ENCODE results near the gene MAML3. TPM values are rescaled to one million over a fixed set of nuclear protein-coding genes. Genes with fewer than 3 reads are reported as not detected.
A peak's percentile ranks its signal among the peaks of the same experiment; 100 is the strongest.

MAML3 gene
- polyA plus RNA-seq, 1 donor (not counting 4 experiments of a cell fraction or from before 2014, with no cell fraction given) = 0.68 TPM

GRCh38 chr4:139873111-139873860 lies 280.7 kb downstream of the MAML3 start:
- Histone ChIP-seq H3K4me2 (ENCODE audit: control insufficient read depth, extremely low read depth, insufficient read depth, low read depth, low read length) (no peak overlapping the region), H4K20me1 (ENCODE audit: control insufficient read depth, extremely low read depth, insufficient read depth, low read length) (no peaks in the 10 kb centered on the region), H3K36me3 (ENCODE audit: control insufficient read depth in 2 of 2, extremely low read depth in 1 of 2, insufficient read depth in 2 of 2, low read length in 2 of 2) (no peaks in the 10 kb centered on the region), H3K27ac (ENCODE audit: control insufficient read depth, insufficient read depth, low read length) (no peak overlapping the region), H3K9ac (ENCODE audit: control insufficient read depth, extremely low read depth, insufficient read depth, low read length) (no peak overlapping the region), H3K9me3 (ENCODE audit: control insufficient read depth, low read depth, low read length) (no peaks in the 10 kb centered on the region), H3K4me1 (ENCODE audit: control insufficient read depth, extremely low read depth, insufficient read depth, low read length) (peaks cover 17% of the 10 kb centered on the region), H3K9me1 (ENCODE audit: control insufficient read depth, extremely low read depth, insufficient read depth, low read length) (no peaks in the 10 kb centered on the region), H2AFZ (ENCODE audit: control insufficient read depth, low read length) (no peak overlapping the region), H3K27me3 (ENCODE audit: control insufficient read depth, extremely low read depth, insufficient read depth, low read length) (no peaks in the 10 kb centered on the region), H3K4me3 (ENCODE audit: control insufficient read depth in 2 of 3, extremely low read depth in 1 of 3, insufficient read depth in 2 of 3, low read depth in 1 of 3, low read length in 3 of 3) (no peak overlapping the region), H3K79me2 (ENCODE audit: control insufficient read depth, insufficient read depth, low read length) (no peaks in the 10 kb centered on the region)
- peak; percentile 9 for FAIRE-seq
- TF ChIP-seq, protein P1, sequence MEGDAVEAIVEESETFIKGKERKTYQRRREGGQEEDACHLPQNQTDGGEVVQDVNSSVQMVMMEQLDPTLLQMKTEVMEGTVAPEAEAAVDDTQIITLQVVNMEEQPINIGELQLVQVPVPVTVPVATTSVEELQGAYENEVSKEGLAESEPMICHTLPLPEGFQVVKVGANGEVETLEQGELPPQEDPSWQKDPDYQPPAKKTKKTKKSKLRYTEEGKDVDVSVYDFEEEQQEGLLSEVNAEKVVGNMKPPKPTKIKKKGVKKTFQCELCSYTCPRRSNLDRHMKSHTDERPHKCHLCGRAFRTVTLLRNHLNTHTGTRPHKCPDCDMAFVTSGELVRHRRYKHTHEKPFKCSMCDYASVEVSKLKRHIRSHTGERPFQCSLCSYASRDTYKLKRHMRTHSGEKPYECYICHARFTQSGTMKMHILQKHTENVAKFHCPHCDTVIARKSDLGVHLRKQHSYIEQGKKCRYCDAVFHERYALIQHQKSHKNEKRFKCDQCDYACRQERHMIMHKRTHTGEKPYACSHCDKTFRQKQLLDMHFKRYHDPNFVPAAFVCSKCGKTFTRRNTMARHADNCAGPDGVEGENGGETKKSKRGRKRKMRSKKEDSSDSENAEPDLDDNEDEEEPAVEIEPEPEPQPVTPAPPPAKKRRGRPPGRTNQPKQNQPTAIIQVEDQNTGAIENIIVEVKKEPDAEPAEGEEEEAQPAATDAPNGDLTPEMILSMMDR (optimal IDR thresholded peaks at IDR 0.05 in 1 of 3, IDR thresholded peaks at IDR 0.05 in 1 of 3, conservative IDR thresholded peaks at IDR 0.05 in 1 of 3; ENCODE audit: extremely low read depth in 1 of 3, insufficient read depth in 2 of 3, low read length in 3 of 3) = no peak
- TF ChIP-seq EZH2 (IDR thresholded peaks at IDR 0.05; ENCODE audit: low read length) = no peak
- DNase-seq (ENCODE audit: low read depth, low spot score) = no peak
- dilution Hi-C loops (cut with MboI; ENCODE audit: extremely low pct_ligation_motif_present, low sequenced_read_pairs) = no loop called here

GRCh38 chr4:139872274-139872673 lies 281.7 kb downstream of the MAML3 start:
- Histone ChIP-seq H3K9me1 (ENCODE audit: control insufficient read depth, extremely low read depth, insufficient read depth, low read length) (no peaks in the 10 kb centered on the region), H3K9me3 (ENCODE audit: control insufficient read depth, low read depth, low read length) (no peaks in the 10 kb centered on the region), H4K20me1 (ENCODE audit: control insufficient read depth, extremely low read depth, insufficient read depth, low read length) (no peaks in the 10 kb centered on the region), H3K9ac (ENCODE audit: control insufficient read depth, extremely low read depth, insufficient read depth, low read length) (no peak overlapping the region), H3K36me3 (ENCODE audit: control insufficient read depth in 2 of 2, extremely low read depth in 1 of 2, insufficient read depth in 2 of 2, low read length in 2 of 2) (no peaks in the 10 kb centered on the region), H3K27ac (ENCODE audit: control insufficient read depth, insufficient read depth, low read length) (peak overlapping the region; percentile 42), H2AFZ (ENCODE audit: control insufficient read depth, low read length) (no peak overlapping the region), H3K4me1 (ENCODE audit: control insufficient read depth, extremely low read depth, insufficient read depth, low read length) (peaks cover 17% of the 10 kb centered on the region), H3K79me2 (ENCODE audit: control insufficient read depth, insufficient read depth, low read length) (no peaks in the 10 kb centered on the region), H3K4me2 (ENCODE audit: control insufficient read depth, extremely low read depth, insufficient read depth, low read depth, low read length) (peak overlapping the region; percentile 30), H3K4me3 (ENCODE audit: control insufficient read depth in 2 of 3, extremely low read depth in 1 of 3, insufficient read depth in 2 of 3, low read depth in 1 of 3, low read length in 3 of 3) (no peak overlapping the region), H3K27me3 (ENCODE audit: control insufficient read depth, extremely low read depth, insufficient read depth, low read length) (no peaks in the 10 kb centered on the region)
- dilution Hi-C loops (cut with MboI; ENCODE audit: extremely low pct_ligation_motif_present, low sequenced_read_pairs) = no loop called here
- DNase-seq (ENCODE audit: low read depth, low spot score) = peak; percentile 50
- peak; percentile 88 for FAIRE-seq
- TF ChIP-seq, protein P1 (optimal IDR thresholded peaks at IDR 0.05 in 1 of 3, IDR thresholded peaks at IDR 0.05 in 1 of 3, conservative IDR thresholded peaks at IDR 0.05 in 1 of 3; ENCODE audit: extremely low read depth in 1 of 3, insufficient read depth in 2 of 3, low read length in 3 of 3) = no peak
